ENCODE measurements around the gene PDE4D. TPM values are rescaled to one million over a fixed set of nuclear protein-coding genes. Genes with fewer than 3 reads are reported as not detected.
"Not testable (repeated sequence)": the region's sequence is repeated elsewhere in the genome, so short reads cannot be mapped to it uniquely, and the experiment has no call there.

The PDE4D gene
- total RNA-seq, 1 donor from 2014 or later, result 50.0 TPM

GRCh38 chr5:59401637-59402036, 491.9 kb downstream of the PDE4D start:
- peaks cover 15% of the 10 kb centered on the region for H3K36me3 Mint-ChIP-seq
- H3K4me3 Mint-ChIP-seq, result no peak overlapping the region
- no peak for TF ChIP-seq CTCF (conservative IDR thresholded peaks at IDR 0.05)
- H3K4me1 Mint-ChIP-seq (ENCODE audit: unreplicated experiment), result no peaks in the 10 kb centered on the region
- H3K27ac Mint-ChIP-seq, result no peak overlapping the region
- DNase-seq (ENCODE audit: extremely low spot score, unreplicated experiment), result no peak
- no peaks in the 10 kb centered on the region for H3K27me3 Mint-ChIP-seq
- H3K9me3 Mint-ChIP-seq, result peaks cover 25% of the 10 kb centered on the region

- not testable (repeated sequence) for H3K9me3 Mint-ChIP-seq; H3K27ac Mint-ChIP-seq; DNase-seq (ENCODE audit: extremely low spot score, unreplicated experiment); H3K27me3 Mint-ChIP-seq; H3K36me3 Mint-ChIP-seq; H3K4me3 Mint-ChIP-seq
- peaks cover 11% of the 10 kb centered on the region for H3K4me1 Mint-ChIP-seq (ENCODE audit: unreplicated experiment)
Measured at GRCh38 chr5:59394956-59395355, 498.6 kb downstream of the PDE4D start.

GRCh38 chr5:59393585-59394420, 499.7 kb downstream of the PDE4D start:
- Mint-ChIP-seq H3K4me1 (ENCODE audit: unreplicated experiment) (peaks cover 11% of the 10 kb centered on the region), H3K36me3 (no peaks in the 10 kb centered on the region)

GRCh38 chr5:59391576-59391975, 501.9 kb downstream of the PDE4D start:
- H3K4me3 Mint-ChIP-seq, result no peak overlapping the region
- H3K9me3 Mint-ChIP-seq, result no peaks in the 10 kb centered on the region
- no peak for DNase-seq (ENCODE audit: extremely low spot score, unreplicated experiment)
- no peaks in the 10 kb centered on the region for H3K36me3 Mint-ChIP-seq
- peak overlapping the region; percentile 43 for H3K27ac Mint-ChIP-seq
- no peaks in the 10 kb centered on the region for H3K27me3 Mint-ChIP-seq
- no peak for TF ChIP-seq CTCF (conservative IDR thresholded peaks at IDR 0.05)
- peaks cover 11% of the 10 kb centered on the region for H3K4me1 Mint-ChIP-seq (ENCODE audit: unreplicated experiment)

More at GRCh38 chr5:59393585-59394420, 499.7 kb downstream of the PDE4D start:
- TF ChIP-seq CTCF (conservative IDR thresholded peaks at IDR 0.05), result no peak
- H3K27ac Mint-ChIP-seq, result no peak overlapping the region
- DNase-seq (ENCODE audit: extremely low spot score, unreplicated experiment), result no peak
- H3K27me3 Mint-ChIP-seq, result no peaks in the 10 kb centered on the region
- H3K9me3 Mint-ChIP-seq, result no peaks in the 10 kb centered on the region
- H3K4me3 Mint-ChIP-seq, result no peak overlapping the region

GRCh38 chr5:59390989-59391388, 502.5 kb downstream of the PDE4D start:
- peak overlapping the region; percentile 43 for H3K27ac Mint-ChIP-seq
- no peak for TF ChIP-seq CTCF (conservative IDR thresholded peaks at IDR 0.05)
- no peak for DNase-seq (ENCODE audit: extremely low spot score, unreplicated experiment)
- no peak overlapping the region for H3K4me3 Mint-ChIP-seq
- peaks cover 11% of the 10 kb centered on the region for H3K4me1 Mint-ChIP-seq (ENCODE audit: unreplicated experiment)
- H3K27me3 Mint-ChIP-seq, result no peaks in the 10 kb centered on the region
- H3K36me3 Mint-ChIP-seq, result no peaks in the 10 kb centered on the region
- H3K9me3 Mint-ChIP-seq, result no peaks in the 10 kb centered on the region

- DNase-seq (ENCODE audit: extremely low spot score, unreplicated experiment), result no peak
- Mint-ChIP-seq H3K4me3 (no peak overlapping the region), H3K27me3 (no peaks in the 10 kb centered on the region), H3K36me3 (no peaks in the 10 kb centered on the region), H3K9me3 (no peaks in the 10 kb centered on the region), H3K27ac (no peak overlapping the region), H3K4me1 (ENCODE audit: unreplicated experiment) (peaks cover 15% of the 10 kb centered on the region)
- peak; percentile 91 for TF ChIP-seq CTCF (conservative IDR thresholded peaks at IDR 0.05)
Measured at GRCh38 chr5:59390074-59390659, 503.4 kb downstream of the PDE4D start.

Data from type B pancreatic cell (in vitro differentiated cells).